ENCODE data around the gene SMIM14. TPM values are rescaled to one million over a fixed set of nuclear protein-coding genes. Genes with fewer than 3 reads are reported as not detected.
A peak's percentile ranks its signal among the peaks of the same experiment; 100 is the strongest.

The SMIM14 gene
- total and polyA plus RNA-seq, 2 of the 8 experiments (the other 6 are each of a cell fraction or from before 2014, with no cell fraction given), result 29.1 to 31.0 TPM

- Histone ChIP-seq H4K5ac (ENCODE audit: insufficient read length, low read depth, low read length) (peak overlapping the region; percentile 70), H3K27ac (ENCODE audit: low read depth, low read length) (peak overlapping the region; percentile 98), H3K79me2 (ENCODE audit: control insufficient read depth in 1 of 2, insufficient read depth in 2 of 2, low read length in 2 of 2) (peaks cover 0 to 36% of the 10 kb centered on the region in 2 experiments; a peak in 3 of 4 replicates), H4K20me1 (replicated peaks in 1 of 2; ENCODE audit: control insufficient read depth in 1 of 2, insufficient read depth in 2 of 2, low read length in 2 of 2) (no peaks in the 10 kb centered on the region), H2BK20ac (ENCODE audit: low read length) (no peak overlapping the region), H2BK15ac (ENCODE audit: low read length) (no peak overlapping the region), H3K4me2 (ENCODE audit: insufficient read depth in 1 of 2, low read depth in 2 of 2, low read length in 2 of 2) (peak overlapping the region; percentile 83 to 84), H3K27me3 (replicated peaks in 1 of 4; ENCODE audit: control insufficient read depth in 3 of 4, extremely low read depth in 1 of 4, insufficient read depth in 3 of 4, low read length in 3 of 4) (no peaks in the 10 kb centered on the region), H3K23me2 (ENCODE audit: low read depth, low read length) (peaks cover 4% of the 10 kb centered on the region; the same call in 1 of the 2 replicates), H2AK5ac (ENCODE audit: low read depth, low read length) (no peak overlapping the region), H2AFZ (ENCODE audit: low read length) (no peak overlapping the region), H3K36me3 (ENCODE audit: control insufficient read depth in 2 of 4, insufficient read depth in 4 of 4, low read length in 3 of 4) (peaks cover 0 to 2% (median 0%) of the 10 kb centered on the region in 4 experiments; a peak in 1 of 8 replicates), H3K18ac (ENCODE audit: extremely low read depth, low read length) (peak overlapping the region; percentile 52; the same call in 1 of the 2 replicates), H3K79me1 (ENCODE audit: low read depth, low read length) (no peaks in the 10 kb centered on the region; the same call in 1 of the 2 replicates), H3K9ac (replicated peaks in 1 of 4; ENCODE audit: extremely low read depth in 1 of 4, low read depth in 3 of 4, low read length in 3 of 4) (peak overlapping the region; percentile 92 to 97 (median 95)), H2BK5ac (ENCODE audit: low read depth, low read length) (peak overlapping the region; percentile 91), H2BK12ac (ENCODE audit: low read depth, low read length) (no peak overlapping the region; the same call in 1 of the 2 replicates), H3K56ac (replicated peaks; ENCODE audit: insufficient read length, low read depth, low read length) (no peak overlapping the region), H3K4me1 (replicated peaks in 1 of 4; ENCODE audit: control insufficient read depth in 3 of 4, insufficient read depth in 4 of 4, low read length in 3 of 4) (peaks cover 2 to 22% (median 14%) of the 10 kb centered on the region in 4 experiments; a peak in 6 of 7 replicates), H3K14ac (ENCODE audit: insufficient read length) (no peak overlapping the region), H4K8ac (ENCODE audit: extremely low read depth, insufficient read depth, low read length) (no peak overlapping the region), H4K91ac (replicated peaks; ENCODE audit: insufficient read length, low read length) (no peak overlapping the region), H3K23ac (ENCODE audit: insufficient read length) (no peak overlapping the region), H3K4ac (replicated peaks; ENCODE audit: insufficient read length, low read depth, low read length) (no peak overlapping the region), H3K9me3 (ENCODE audit: insufficient read depth in 2 of 2, low read depth in 1 of 2, low read length in 1 of 2) (no peaks in the 10 kb centered on the region), H3K4me3 (ENCODE audit: extremely low read depth in 1 of 4, insufficient read depth in 2 of 4, low read depth in 3 of 4, low read length in 4 of 4) (peak overlapping the region; percentile 76 to 89 (median 85)), H2BK120ac (replicated peaks; ENCODE audit: low read depth, low read length) (peak overlapping the region; percentile 71)
- POLR2A ChIA-PET (ENCODE audit: partially characterized antibody), result interaction anchor here (0.5 to 4.5 kb wide), 15 partner anchors 11 to 419 kb away, joined by 3 to 34 read pairs (median 3); partner anchors contain the start of genes N4BP2, UBE2K and UGDH
- no peak for DNase-seq (ENCODE audit: low read depth in 1 of 2, low spot score in 2 of 2)
- FAIRE-seq, result no peak
- WGBS, 2 experiments (ENCODE audit: extremely low coverage in 1 of 2, insufficient coverage in 1 of 2, insufficient read length in 1 of 2, insufficient replicate concordance in 2 of 2, low coverage in 1 of 2, low lambda C conversion rate in 2 of 2, missing lambda C conversion rate in 1 of 2), result 11% methylated on average over 6 of the region's 6 CpGs; no CpG with 5 or more reads in 1 of the 2 experiments
- CTCF ChIA-PET (ENCODE audit: partially characterized antibody), result interaction anchor here (0.9 to 1.0 kb wide), 2 partner anchors 9 to 88 kb away, joined by 3 to 4 read pairs; no protein-coding TSS in a partner anchor
- TF ChIP-seq SP2 (IDR thresholded peaks at IDR 0.05; ENCODE audit: low read length) (no peak), CEBPB (IDR thresholded peaks at IDR 0.05; ENCODE audit: low read depth, low read length) (no peak), POLR2AphosphoS5 (IDR thresholded peaks at IDR 0.05; ENCODE audit: low read depth, low read length) (no peak), KDM5A (IDR thresholded peaks at IDR 0.05; ENCODE audit: low read length) (no peak), BCL11A (IDR thresholded peaks at IDR 0.05; ENCODE audit: low read depth in 2 of 2, low read length in 2 of 2) (no peak), GABPA (IDR thresholded peaks at IDR 0.05; ENCODE audit: borderline replicate concordance, insufficient read depth, low read length) (no peak), TCF12 (IDR thresholded peaks at IDR 0.05; ENCODE audit: low read depth, low read length) (no peak), EZH2 (IDR thresholded peaks at IDR 0.05; ENCODE audit: low read depth, low read length, severe bottlenecking) (no peak), SIRT6 (IDR thresholded peaks at IDR 0.05; ENCODE audit: low read length) (no peak), GTF2F1 (IDR thresholded peaks at IDR 0.05; ENCODE audit: borderline replicate concordance, low read depth, low read length) (no peak), USF2 (IDR thresholded peaks at IDR 0.05; ENCODE audit: low read length) (no peak), POU5F1 (IDR thresholded peaks at IDR 0.05; ENCODE audit: low read depth, low read length) (no peak), MAFK (IDR thresholded peaks at IDR 0.05; ENCODE audit: low read depth, low read length) (no peak)
These were observed 1.5 kb downstream of the SMIM14 start for GRCh38 chr4:39637221-39637585.
